SJCRH30 (cell line): Measurements from ENCODE around the gene SULF2. TPM values are rescaled to one million over a fixed set of nuclear protein-coding genes. Genes with fewer than 3 reads are reported as not detected.

Experiments
- DNase-seq, 2 experiments: peaks; one replicate each; pipeline ENCODE4 v3.0.0-alpha.2; 2015 to 2020
- H3K27ac ChIP-seq: fragments of 250-450 bp; sonication (Bioruptor Pico); 2 replicates; pipeline ENCODE4 v1.5.1; 2020; ENCODE audit warnings: mild to moderate bottlenecking, moderate library complexity
- H3K27me3 ChIP-seq: fragments of 250-450 bp; sonication (Bioruptor Pico); 2 replicates; pipeline ENCODE4 v1.5.1; 2020; ENCODE audit warnings: mild to moderate bottlenecking, moderate library complexity
- H3K36me3 ChIP-seq: fragments of 250-450 bp; sonication (Bioruptor Pico); 2 replicates; pipeline ENCODE4 v1.5.1; 2020; ENCODE audit warnings: mild to moderate bottlenecking, moderate library complexity
- H3K4me1 ChIP-seq: fragments of 250-450 bp; sonication (Bioruptor Pico); 2 replicates; pipeline ENCODE4 v1.5.1; 2020; ENCODE audit warnings: mild to moderate bottlenecking, moderate library complexity
- H3K4me3 ChIP-seq: fragments of 250-450 bp; sonication (Bioruptor Pico); 2 replicates; pipeline ENCODE4 v1.5.1; 2020; ENCODE audit warnings: mild to moderate bottlenecking, moderate library complexity
- H3K9me3 ChIP-seq: fragments of 250-450 bp; sonication (Bioruptor Pico); replicated peaks from 2 replicates; pipeline ENCODE4 v1.5.1; 2020; ENCODE audit warnings: mild to moderate bottlenecking, moderate library complexity
- total RNA-seq: library from RNA; depleted of rRNA; stranded (reverse); fragments of >200 nt; shearing (Covaris generic); gene quantifications from 2 replicates; pipeline ENCODE4 v1.2.3, GENCODE V29; 2014

SULF2 gene
- total RNA-seq, 1 experiment from 2014 or later, result 122 TPM

GRCh38 chr20:47659904-47660601 is 125.2 kb downstream of the SULF2 start:
- no peaks in the 10 kb centered on the region for H3K4me1 ChIP-seq
- peaks cover 53% of the 10 kb centered on the region for H3K36me3 ChIP-seq
- H3K27ac ChIP-seq, result no peak overlapping the region
- no peaks in the 10 kb centered on the region for H3K27me3 ChIP-seq
- no peaks in the 10 kb centered on the region for H3K9me3 ChIP-seq
- no peak overlapping the region for H3K4me3 ChIP-seq
- DNase-seq, result no peak

GRCh38 chr20:47656318-47656717 is 129.0 kb downstream of the SULF2 start:
- peaks cover 67% of the 10 kb centered on the region for H3K36me3 ChIP-seq
- no peak overlapping the region for H3K27ac ChIP-seq

GRCh38 chr20:47655635-47656034 is 129.6 kb downstream of the SULF2 start:
- Histone ChIP-seq H3K36me3 (peaks cover 69% of the 10 kb centered on the region), H3K4me1 (no peaks in the 10 kb centered on the region), H3K9me3 (no peaks in the 10 kb centered on the region), H3K27me3 (no peaks in the 10 kb centered on the region), H3K27ac (no peak overlapping the region), H3K4me3 (no peak overlapping the region)
- no peak for DNase-seq

More at GRCh38 chr20:47656318-47656717, 129.0 kb downstream of the SULF2 start:
- no peak for DNase-seq
- Histone ChIP-seq H3K9me3 (no peaks in the 10 kb centered on the region), H3K27me3 (no peaks in the 10 kb centered on the region), H3K4me1 (no peaks in the 10 kb centered on the region), H3K4me3 (no peak overlapping the region)

- H3K27me3 ChIP-seq, result no peaks in the 10 kb centered on the region
- DNase-seq, result no peak
- no peaks in the 10 kb centered on the region for H3K9me3 ChIP-seq
- H3K4me1 ChIP-seq, result no peaks in the 10 kb centered on the region
- peaks cover 61% of the 10 kb centered on the region for H3K36me3 ChIP-seq
- H3K4me3 ChIP-seq, result no peak overlapping the region
- no peak overlapping the region for H3K27ac ChIP-seq
Measured at GRCh38 chr20:47654370-47654769, 130.9 kb downstream of the SULF2 start.

DNA sequence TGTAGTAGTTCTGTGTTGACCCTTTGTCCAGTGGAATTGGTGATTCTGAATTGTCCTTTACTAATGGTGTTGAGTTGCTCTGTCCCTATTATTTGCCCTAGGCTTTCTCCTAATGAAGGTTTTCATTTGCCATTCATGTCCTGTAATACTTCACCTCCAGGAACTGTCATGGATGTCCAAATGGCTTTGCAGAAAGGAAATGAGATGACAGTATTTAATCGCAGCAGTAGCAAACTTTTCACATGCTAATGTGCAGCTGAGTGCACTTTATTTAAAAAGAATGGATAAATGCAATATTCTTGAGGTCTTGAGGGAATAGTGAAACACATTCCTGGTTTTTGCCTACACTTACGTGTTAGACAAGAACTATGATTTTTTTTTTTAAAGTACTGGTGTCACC is 131.4 kb downstream of the SULF2 start:
- Histone ChIP-seq H3K4me1 (no peaks in the 10 kb centered on the region), H3K36me3 (peaks cover 56% of the 10 kb centered on the region), H3K9me3 (no peaks in the 10 kb centered on the region), H3K27me3 (no peaks in the 10 kb centered on the region), H3K4me3 (no peak overlapping the region), H3K27ac (no peak overlapping the region)
- DNase-seq, result no peak

DNA sequence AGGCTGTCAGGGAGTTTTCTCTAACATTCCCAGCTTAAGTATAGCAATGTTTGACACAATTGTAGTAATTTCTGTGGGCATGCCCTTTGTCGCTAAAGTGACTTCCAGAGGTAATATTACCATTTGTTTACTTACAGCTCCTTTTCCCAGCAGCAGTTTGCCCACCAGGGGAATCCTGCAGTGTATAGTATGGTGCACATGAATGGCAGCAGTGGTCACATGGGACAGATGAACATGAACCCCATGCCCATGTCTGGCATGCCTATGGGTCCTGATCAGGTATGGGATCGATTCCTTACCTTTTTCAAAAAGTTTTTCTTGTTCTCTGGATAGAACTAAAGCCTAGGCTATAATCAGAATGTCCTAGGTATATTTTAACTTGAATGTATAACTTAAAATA is 132.5 kb downstream of the SULF2 start:
- Histone ChIP-seq H3K27me3 (no peaks in the 10 kb centered on the region), H3K9me3 (no peaks in the 10 kb centered on the region), H3K4me3 (no peak overlapping the region), H3K27ac (no peak overlapping the region), H3K4me1 (no peaks in the 10 kb centered on the region), H3K36me3 (peaks cover 54% of the 10 kb centered on the region)
- DNase-seq, result no peak

GRCh38 chr20:47652301-47652700 is 133.0 kb downstream of the SULF2 start:
- DNase-seq, result no peak
- no peak overlapping the region for H3K4me3 ChIP-seq
- H3K36me3 ChIP-seq, result peaks cover 53% of the 10 kb centered on the region

GRCh38 chr20:47648943-47649342 is 136.3 kb downstream of the SULF2 start:
- no peaks in the 10 kb centered on the region for H3K27me3 ChIP-seq
- H3K4me1 ChIP-seq, result no peaks in the 10 kb centered on the region; the same call in 1 of the 2 replicates
- no peak overlapping the region for H3K4me3 ChIP-seq
- peaks cover 35% of the 10 kb centered on the region for H3K36me3 ChIP-seq
- no peak for DNase-seq
- H3K9me3 ChIP-seq, result no peaks in the 10 kb centered on the region
- no peak overlapping the region for H3K27ac ChIP-seq

More at GRCh38 chr20:47652301-47652700, 133.0 kb downstream of the SULF2 start:
- Histone ChIP-seq H3K4me1 (no peaks in the 10 kb centered on the region), H3K9me3 (no peaks in the 10 kb centered on the region), H3K27ac (no peak overlapping the region), H3K27me3 (no peaks in the 10 kb centered on the region)

- Histone ChIP-seq H3K9me3 (no peaks in the 10 kb centered on the region), H3K36me3 (peaks cover 31% of the 10 kb centered on the region), H3K27ac (no peak overlapping the region), H3K27me3 (no peaks in the 10 kb centered on the region), H3K4me1 (no peaks in the 10 kb centered on the region; the same call in 1 of the 2 replicates), H3K4me3 (no peak overlapping the region)
- DNase-seq, result no peak
Measured at GRCh38 chr20:47647994-47648393, 137.3 kb downstream of the SULF2 start.

DNA sequence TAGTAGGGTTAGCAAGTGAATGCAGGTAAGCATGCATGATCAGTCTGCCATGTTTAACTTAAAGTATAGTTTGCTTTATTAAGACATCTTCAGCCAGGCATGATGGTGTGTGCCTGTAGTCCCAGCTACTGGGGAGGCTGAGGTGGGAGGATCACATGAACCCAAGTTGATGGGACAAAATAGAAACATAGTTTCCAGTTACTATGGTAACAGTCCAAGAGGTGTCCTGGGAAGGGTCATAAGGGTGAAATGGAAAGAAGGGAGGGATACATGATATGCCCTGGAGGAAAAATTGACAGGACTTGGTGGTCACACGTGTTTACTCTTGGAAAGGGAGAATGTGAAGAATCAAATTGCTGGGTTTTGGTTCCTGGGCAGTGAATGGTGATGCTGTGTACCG is 139.6 kb downstream of the SULF2 start:
- no peak for DNase-seq
- no peaks in the 10 kb centered on the region for H3K9me3 ChIP-seq
- no peak overlapping the region for H3K4me3 ChIP-seq
- no peaks in the 10 kb centered on the region for H3K27me3 ChIP-seq
- no peak overlapping the region for H3K27ac ChIP-seq
- no peaks in the 10 kb centered on the region; the same call in 1 of the 2 replicates for H3K4me1 ChIP-seq
- peaks cover 23% of the 10 kb centered on the region for H3K36me3 ChIP-seq

GRCh38 chr20:47642624-47643023 is 142.7 kb downstream of the SULF2 start:
- Histone ChIP-seq H3K27me3 (no peaks in the 10 kb centered on the region), H3K36me3 (peaks cover 24% of the 10 kb centered on the region), H3K4me3 (no peak overlapping the region), H3K4me1 (no peaks in the 10 kb centered on the region; the same call in 1 of the 2 replicates), H3K9me3 (no peaks in the 10 kb centered on the region), H3K27ac (no peak overlapping the region)
- DNase-seq, result no peak

- Histone ChIP-seq H3K27ac (no peak overlapping the region), H3K27me3 (no peaks in the 10 kb centered on the region), H3K9me3 (no peaks in the 10 kb centered on the region), H3K4me3 (no peak overlapping the region), H3K36me3 (peaks cover 20% of the 10 kb centered on the region), H3K4me1 (no peaks in the 10 kb centered on the region; the same call in 1 of the 2 replicates)
- DNase-seq, result no peak
Measured at GRCh38 chr20:47642118-47642517, 143.2 kb downstream of the SULF2 start.

GRCh38 chr20:47638851-47639250 is 146.4 kb downstream of the SULF2 start:
- H3K36me3 ChIP-seq, result peaks cover 20% of the 10 kb centered on the region
- no peak overlapping the region for H3K27ac ChIP-seq
- H3K27me3 ChIP-seq, result no peaks in the 10 kb centered on the region
- no peak for DNase-seq
- H3K4me1 ChIP-seq, result no peaks in the 10 kb centered on the region
- H3K9me3 ChIP-seq, result no peaks in the 10 kb centered on the region
- no peak overlapping the region for H3K4me3 ChIP-seq

GRCh38 chr20:47635256-47635655 is 150.0 kb downstream of the SULF2 start:
- H3K27ac ChIP-seq, result no peak overlapping the region
- H3K9me3 ChIP-seq, result no peaks in the 10 kb centered on the region

GRCh38 chr20:47631078-47631477 is 154.2 kb downstream of the SULF2 start:
- Histone ChIP-seq H3K9me3 (no peaks in the 10 kb centered on the region), H3K4me3 (no peak overlapping the region), H3K27ac (no peak overlapping the region), H3K4me1 (no peaks in the 10 kb centered on the region), H3K27me3 (no peaks in the 10 kb centered on the region), H3K36me3 (0 out of 2 replicates have a peak, but pooled peaks cover 6% of the 10 kb centered on the region)
- no peak for DNase-seq

More at GRCh38 chr20:47635256-47635655, 150.0 kb downstream of the SULF2 start:
- Histone ChIP-seq H3K4me1 (no peaks in the 10 kb centered on the region), H3K36me3 (peaks cover 12% of the 10 kb centered on the region), H3K27me3 (no peaks in the 10 kb centered on the region), H3K4me3 (no peak overlapping the region)
- DNase-seq, result no peak

GRCh38 chr20:47629907-47630306 is 155.4 kb downstream of the SULF2 start:
- Histone ChIP-seq H3K4me1 (no peaks in the 10 kb centered on the region), H3K27me3 (no peaks in the 10 kb centered on the region), H3K9me3 (no peaks in the 10 kb centered on the region), H3K27ac (no peak overlapping the region), H3K36me3 (0 out of 2 replicates have a peak, but pooled peaks cover 6% of the 10 kb centered on the region), H3K4me3 (no peak overlapping the region)
- DNase-seq, result no peak
